WTC11 (cell line): ENCODE results near the gene CYB5B. TPM values are rescaled to one million over a fixed set of nuclear protein-coding genes. Genes with fewer than 3 reads are reported as not detected.

Experiments used
- ATAC-seq: fragments of 200-7000 bp; cut with Tn5 transposase; 2 replicates; pipeline ENCODE4 v1.10.0; 2021; ENCODE audit warnings: mild to moderate bottlenecking, moderate library complexity
- CTCF ChIA-PET: fragments of 300-600 bp; sonication (Branson Sonifier 250); formaldehyde crosslinking; loops from one replicate; lab custom pipeline; 2021; ENCODE audit warnings: antibody characterized with exemption; lab: Charles Lee
- POLR2A ChIA-PET: fragments of 350-600 bp; sonication (Branson Sonifier 250); formaldehyde crosslinking; loops from one replicate; lab custom pipeline; 2021; ENCODE audit warnings: antibody characterized with exemption; lab: Charles Lee
- DNase-seq: peaks from one replicate; pipeline ENCODE4 v3.0.0; 2021; ENCODE audit warnings: low spot score
- H3K27ac Mint-ChIP-seq: 2 replicates; pipeline ENCODE4 v1.8.0; 2021; ENCODE audit warnings: mixed read lengths
- H3K27me3 Mint-ChIP-seq: 2 replicates; pipeline ENCODE4 v1.8.0; 2021; ENCODE audit warnings: low read depth, mild to moderate bottlenecking, moderate library complexity, mixed read lengths
- H3K36me3 Mint-ChIP-seq: 2 replicates; pipeline ENCODE4 v1.8.0; 2021; ENCODE audit warnings: mixed read lengths
- H3K4me1 Mint-ChIP-seq: 2 replicates; pipeline ENCODE4 v1.8.0; 2022; ENCODE audit warnings: mixed read lengths
- H3K4me3 Mint-ChIP-seq: 2 replicates; pipeline ENCODE4 v1.8.0; 2021; ENCODE audit warnings: mild to moderate bottlenecking, moderate library complexity, mixed read lengths
- H3K9me3 Mint-ChIP-seq: 2 replicates; pipeline ENCODE4 v1.8.0; 2021; ENCODE audit warnings: mixed read lengths
- CREB1 ChIP-seq: sonication (generic); formaldehyde crosslinking; IDR thresholded peaks from 2 replicates; pipeline ENCODE4 v1.8.0; 2023; ENCODE audit warnings: mild to moderate bottlenecking, missing genetic modification reagents
- CTCF ChIP-seq: fragments of 200-600 bp; IDR thresholded peaks from 2 replicates; pipeline ENCODE4 v1.8.0; 2022; ENCODE audit warnings: antibody characterized with exemption
- E2F5 ChIP-seq: sonication (generic); formaldehyde crosslinking; IDR thresholded peaks from 2 replicates; pipeline ENCODE4 v1.8.1; 2022; ENCODE audit warnings: mild to moderate bottlenecking, moderate library complexity, missing genetic modification reagents
- ESRRA ChIP-seq: sonication (generic); formaldehyde crosslinking; IDR thresholded peaks from 2 replicates; pipeline ENCODE4 v1.8.1; 2022; ENCODE audit warnings: mild to moderate bottlenecking, missing genetic modification reagents, borderline replicate concordance
- ETV6 ChIP-seq: sonication (generic); formaldehyde crosslinking; IDR thresholded peaks from 2 replicates; pipeline ENCODE4 v1.8.1; 2022; ENCODE audit warnings: mild to moderate bottlenecking, missing genetic modification reagents
- FOXJ3 ChIP-seq: sonication (generic); formaldehyde crosslinking; IDR thresholded peaks from 2 replicates; pipeline ENCODE4 v1.9.0; 2021; ENCODE audit warnings: missing genetic modification reagents, mild to moderate bottlenecking, borderline replicate concordance
- GRHL2 ChIP-seq: fragments of 250-450 bp; sonication (Bioruptor Pico); IDR thresholded peaks from 2 replicates; pipeline ENCODE4 v1.8.0; 2022; ENCODE audit warnings: mild to moderate bottlenecking, moderate library complexity; ENCODE audit not compliant: insufficient replicate concordance, severe bottlenecking
- GTF2I ChIP-seq: fragments of 250-450 bp; sonication (Bioruptor Pico); conservative IDR thresholded peaks from 2 replicates; pipeline ENCODE4 v1.4.0; 2021; ENCODE audit warnings: mild to moderate bottlenecking
- MYBL2 ChIP-seq: sonication (generic); formaldehyde crosslinking; IDR thresholded peaks from 2 replicates; pipeline ENCODE4 v1.8.1; 2023; ENCODE audit warnings: mild to moderate bottlenecking, moderate library complexity, missing genetic modification reagents
- NFE2L1 ChIP-seq: sonication (generic); formaldehyde crosslinking; IDR thresholded peaks from 2 replicates; pipeline ENCODE4 v1.8.1; 2023; ENCODE audit warnings: missing genetic modification reagents
- PRRX2 ChIP-seq: fragments of 250-450 bp; sonication (Bioruptor Pico); IDR thresholded peaks from 2 replicates; pipeline ENCODE4 v1.8.0; 2021; ENCODE audit warnings: mild to moderate bottlenecking
- TCF7 ChIP-seq: sonication (generic); formaldehyde crosslinking; IDR thresholded peaks from 2 replicates; pipeline ENCODE4 v1.8.0; 2022; ENCODE audit warnings: mild to moderate bottlenecking, low read depth, missing genetic modification reagents, moderate library complexity
- USF2 ChIP-seq: sonication (generic); formaldehyde crosslinking; IDR thresholded peaks from 2 replicates; pipeline ENCODE4 v1.8.1; 2023; ENCODE audit warnings: mild to moderate bottlenecking, missing genetic modification reagents, moderate library complexity
- ZNF219 ChIP-seq: sonication (generic); formaldehyde crosslinking; IDR thresholded peaks from 2 replicates; pipeline ENCODE4 v1.8.0; 2023; ENCODE audit warnings: missing genetic modification reagents, mild to moderate bottlenecking, borderline replicate concordance
- ZNF232 ChIP-seq: sonication (generic); formaldehyde crosslinking; IDR thresholded peaks from 2 replicates; pipeline ENCODE4 v1.8.0; 2022; ENCODE audit warnings: mild to moderate bottlenecking, missing genetic modification reagents
- ZNF281 ChIP-seq: sonication (generic); formaldehyde crosslinking; IDR thresholded peaks from 2 replicates; pipeline ENCODE4 v1.8.0; 2023; ENCODE audit warnings: mild to moderate bottlenecking, missing genetic modification reagents
- ZNF317 ChIP-seq: sonication (generic); formaldehyde crosslinking; IDR thresholded peaks from 2 replicates; pipeline ENCODE4 v1.8.1; 2023; ENCODE audit warnings: low read depth, mild to moderate bottlenecking, moderate library complexity, missing genetic modification reagents, borderline replicate concordance
- ZNF396 ChIP-seq: fragments of 250-450 bp; sonication (Bioruptor Pico); IDR thresholded peaks from 2 replicates; pipeline ENCODE4 v1.8.0; 2021; ENCODE audit warnings: mild to moderate bottlenecking, moderate library complexity, borderline replicate concordance
- ZNF425 ChIP-seq: fragments of 250-450 bp; sonication (Bioruptor Pico); conservative IDR thresholded peaks from 2 replicates; pipeline ENCODE4 v1.9.0; 2021; ENCODE audit warnings: mild to moderate bottlenecking
- ZNF532 ChIP-seq: fragments of 250-450 bp; sonication (Bioruptor Pico); IDR thresholded peaks from 2 replicates; pipeline ENCODE4 v1.9.0; 2021; ENCODE audit warnings: mild to moderate bottlenecking, borderline replicate concordance
- ZNF671 ChIP-seq: fragments of 250-450 bp; sonication (Bioruptor Pico); IDR thresholded peaks from 2 replicates; pipeline ENCODE4 v1.8.0; 2021; ENCODE audit warnings: mild to moderate bottlenecking
- total RNA-seq: library from RNA; stranded (reverse); gene quantifications from 3 replicates; pipeline ENCODE4 v1.2.3, GENCODE V29; 2021

Gene CYB5B
- total RNA-seq, 1 experiment from 2014 or later = 109 TPM

- ATAC-seq (no peak), DNase-seq (no peak)
- Mint-ChIP-seq H3K4me1 (peaks cover 12% of the 10 kb centered on the region), H3K27ac (no peak overlapping the region), H3K9me3 (no peaks in the 10 kb centered on the region), H3K4me3 (no peak overlapping the region), H3K27me3 (no peaks in the 10 kb centered on the region), H3K36me3 (no peaks in the 10 kb centered on the region)
- ChIA-PET POLR2A (no interaction called here), CTCF (interaction anchor here (0.6 to 2.7 kb wide), 6 partner anchors 14 to 213 kb away, joined by 3 to 11 read pairs (median 4); partner anchors contain the start of gene NFAT5)
- no peak for TF ChIP-seq ZNF317 (CRISPR knock-in tag)
- TF ChIP-seq ZNF219 = no peak
- no peak for TF ChIP-seq ZNF232 (CRISPR knock-in tag)
- TF ChIP-seq TCF7 (CRISPR knock-in tag) = no peak
- TF ChIP-seq GTF2I (CRISPR knock-in tag) = no peak
- TF ChIP-seq PRRX2 = no peak
- no peak for TF ChIP-seq ETV6 (CRISPR knock-in tag)
- TF ChIP-seq NFE2L1 (CRISPR knock-in tag) = no peak
- no peak for TF ChIP-seq ESRRA (CRISPR knock-in tag)
- TF ChIP-seq CTCF = no peak
- no peak for TF ChIP-seq CREB1 (CRISPR knock-in tag)
Observed at GRCh38 chr16:69495821-69496220, 71.4 kb downstream of the CYB5B start.

- no peak overlapping the region for H3K4me3 Mint-ChIP-seq
- ChIA-PET CTCF (interaction anchor here (0.6 to 2.7 kb wide), 3 partner anchors 84 to 100 kb away, joined by 4 to 11 read pairs (median 5); no protein-coding TSS in a partner anchor), POLR2A (no interaction called here)
- no peak for DNase-seq
- TF ChIP-seq NFE2L1 (CRISPR knock-in tag) (no peak), MYBL2 (no peak), CREB1 (CRISPR knock-in tag) (no peak), ZNF671 (CRISPR knock-in tag) (no peak), GRHL2 (no peak), FOXJ3 (CRISPR knock-in tag) (no peak), ZNF396 (CRISPR knock-in tag) (no peak), E2F5 (no peak), ZNF425 (CRISPR knock-in tag) (no peak)
- no peak for ATAC-seq
- peaks cover 12% of the 10 kb centered on the region for H3K4me1 Mint-ChIP-seq
- no peaks in the 10 kb centered on the region for H3K36me3 Mint-ChIP-seq
- no peak overlapping the region for H3K27ac Mint-ChIP-seq
- no peaks in the 10 kb centered on the region for H3K27me3 Mint-ChIP-seq
- no peaks in the 10 kb centered on the region for H3K9me3 Mint-ChIP-seq
Observed at GRCh38 chr16:69496376-69496775, 72.0 kb downstream of the CYB5B start.

GRCh38 chr16:69496896-69497295 is 72.5 kb downstream of the CYB5B start:
- CTCF ChIA-PET = interaction anchor here (2.7 kb wide), 1 partner anchor 101 kb away, joined by 11 read pairs; no protein-coding TSS in a partner anchor
- POLR2A ChIA-PET = no interaction called here
- Mint-ChIP-seq H3K27ac (no peak overlapping the region), H3K4me3 (no peak overlapping the region), H3K9me3 (no peaks in the 10 kb centered on the region), H3K4me1 (peaks cover 14% of the 10 kb centered on the region), H3K27me3 (no peaks in the 10 kb centered on the region), H3K36me3 (no peaks in the 10 kb centered on the region)
- ATAC-seq = no peak
- DNase-seq = no peak
- TF ChIP-seq ZNF532 (CRISPR knock-in tag) (no peak), USF2 (CRISPR knock-in tag) (no peak), ZNF281 (CRISPR knock-in tag) (no peak)
